Aorta (tissue), 5 donors: Measurements from ENCODE around the gene PRR29. TPM values are rescaled to one million over a fixed set of nuclear protein-coding genes. Genes with fewer than 3 reads are reported as not detected.
A peak's percentile ranks its signal among the peaks of the same experiment; 100 is the strongest.
"Not testable (repeated sequence)": the region's sequence is repeated elsewhere in the genome, so short reads cannot be mapped to it uniquely, and the experiment has no call there.

ENCODE experiments used
- ATAC-seq: fragments of 200-7000 bp; cut with Tn5 transposase; one replicate; pipeline ENCODE4 v1.9.1; 2022; ENCODE audit warnings: moderate library complexity; ENCODE audit not compliant: low FRiP score
- DNase-seq, 2 donors: peaks; one replicate each; pipeline ENCODE4 v3.0.0-alpha.2; 2020
- H3K27ac ChIP-seq, 2 donors: one replicate each; pipeline ENCODE4 v1.5.1; 2013; ENCODE audit warnings: low read length in 2 of 2, mild to moderate bottlenecking in 2 of 2, moderate library complexity in 2 of 2, control low read depth in 1 of 2, inconsistent platforms in 1 of 2, low read depth in 1 of 2
- H3K27me3 ChIP-seq, 2 donors: one replicate each; pipeline ENCODE4 v1.6.1; 2013; ENCODE audit warnings: control low read depth in 1 of 2, low read length in 1 of 2, mild to moderate bottlenecking in 1 of 2, moderate library complexity in 1 of 2; ENCODE audit not compliant: insufficient read depth in 2 of 2, control insufficient read depth in 1 of 2
- H3K36me3 ChIP-seq, 2 donors: one replicate each; pipeline ENCODE4 v1.6.1; 2013; ENCODE audit warnings: control low read depth in 1 of 2, low read length in 1 of 2, mild to moderate bottlenecking in 1 of 2; ENCODE audit not compliant: insufficient read depth in 2 of 2, control insufficient read depth in 1 of 2
- H3K4me1 ChIP-seq, 2 donors: one replicate each; pipeline ENCODE4 v1.6.1; 2013; ENCODE audit warnings: low read length in 2 of 2, control low read depth in 1 of 2, mild to moderate bottlenecking in 1 of 2, moderate library complexity in 1 of 2; ENCODE audit not compliant: insufficient read depth in 2 of 2, control insufficient read depth in 1 of 2
- H3K4me3 ChIP-seq, 2 donors: one replicate each; pipeline ENCODE4 v1.5.1; 2013; ENCODE audit warnings: low read length in 2 of 2, control low read depth in 1 of 2, mild to moderate bottlenecking in 1 of 2
- H3K9me3 ChIP-seq: one replicate; pipeline ENCODE4 v1.6.1; 2013; ENCODE audit warnings: mild to moderate bottlenecking, low read length; ENCODE audit not compliant: control insufficient read depth
- WGBS, 2 donors: extraction: QIAGEN DNeasy Blood & Tissue Kit; methylation state at CpG; one replicate each; pipeline ENCODE4 v1.1.7; 2013; 5-methylcytosine and 5-hydroxymethylcytosine counted together
- intact Hi-C, 2 donors: fragments of 100-400 bp; cut with DNase I; formaldehyde crosslinking; loops; one replicate each; pipeline versions ENCODE4 v1.14.2 to v1.15.0; 2022
- polyA plus RNA-seq, 2 donors: library from polyadenylated mRNA; stranded (reverse); fragments of 200-250 nt; gene quantifications; one replicate each; pipeline ENCODE4 v1.2.3, GENCODE V29; 2013
- total RNA-seq, 2 donors: library from RNA; stranded (reverse); fragmentation: NEBNext Ultra II Directional; extraction: Animal tissue kit (Norgen Biotek cat#: 25700); gene quantifications; one replicate each; pipeline ENCODE4 v1.2.1, GENCODE V29; 2021
- donor health status: healthy with polysubstance abuse.
- donor health status: Bipolar disorder and iron deficiency.
- donor health status: DM: no; HTN: no; CAD: no.
- donor health status: DM: no; HTN: no; CAD: no.
- donor health status: DM: yes; HTN: yes; CAD: no.

PRR29 gene
- total and polyA plus RNA-seq, 4 donors, result 0.10 to 0.84 (median 0.62) TPM; not detected in 1

GRCh38 chr17:64005734-64006167, 7.6 kb downstream of the PRR29 start:
- no peaks in the 10 kb centered on the region for H3K9me3 ChIP-seq
- H3K27me3 ChIP-seq, result no peaks in the 10 kb centered on the region
- no peak overlapping the region for H3K4me3 ChIP-seq
- no peak overlapping the region for H3K27ac ChIP-seq
- DNase-seq (peak; percentile 39 to 51), ATAC-seq (no peak)
- 70 to 73% methylated on average over 6 of the region's 6 CpGs for WGBS, 2 donors
- H3K4me1 ChIP-seq, result no peaks in the 10 kb centered on the region
- H3K36me3 ChIP-seq, result no peaks in the 10 kb centered on the region
- intact Hi-C loops, result no loop called here

- Histone ChIP-seq H3K27ac (no peak overlapping the region), H3K36me3 (no peaks in the 10 kb centered on the region), H3K9me3 (no peaks in the 10 kb centered on the region), H3K4me3 (no peak overlapping the region), H3K27me3 (no peaks in the 10 kb centered on the region), H3K4me1 (no peaks in the 10 kb centered on the region)
- DNase-seq, result peak in 1 of 2 donors; percentile 56
- peak; percentile 76 for ATAC-seq
- WGBS, 2 donors, result 81 to 85% methylated on average over 13 of the region's 13 CpGs
- intact Hi-C loops, result no loop called here
Measured at GRCh38 chr17:64006361-64007088, 8.4 kb downstream of the PRR29 start.

GRCh38 chr17:64007089-64007837, 9.1 kb downstream of the PRR29 start:
- 94% methylated on average over 5 of the region's 5 CpGs for WGBS, 2 donors
- DNase-seq, H3K27me3 ChIP-seq, intact Hi-C loops, H3K27ac ChIP-seq, H3K36me3 ChIP-seq, ATAC-seq, H3K4me1 ChIP-seq, H3K9me3 ChIP-seq, H3K4me3 ChIP-seq: not testable (repeated sequence)

- Histone ChIP-seq H3K27ac (no peak overlapping the region), H3K4me1 (no peaks in the 10 kb centered on the region), H3K36me3 (no peaks in the 10 kb centered on the region), H3K4me3 (no peak overlapping the region), H3K9me3 (no peaks in the 10 kb centered on the region), H3K27me3 (no peaks in the 10 kb centered on the region)
- ATAC-seq (no peak), DNase-seq (no peak)
- WGBS, 2 donors, result 85 to 86% methylated on average over 5 of the region's 5 CpGs
- intact Hi-C loops, result no loop called here
Measured at GRCh38 chr17:64007838-64008282, 9.7 kb downstream of the PRR29 start.

GRCh38 chr17:64008346-64008745, 10.2 kb downstream of the PRR29 start:
- no peak for DNase-seq
- Histone ChIP-seq H3K27ac (no peak overlapping the region), H3K4me3 (no peak overlapping the region), H3K27me3 (no peaks in the 10 kb centered on the region), H3K4me1 (no peaks in the 10 kb centered on the region), H3K9me3 (no peaks in the 10 kb centered on the region), H3K36me3 (no peaks in the 10 kb centered on the region)
- intact Hi-C loops, result no loop called here
- 83 to 90% methylated on average over 5 of the region's 5 CpGs for WGBS, 2 donors
- no peak for ATAC-seq

- intact Hi-C loops, result no loop called here
- H3K4me3 ChIP-seq, result no peak overlapping the region
- DNase-seq, result no peak
- H3K4me1 ChIP-seq, result no peaks in the 10 kb centered on the region
- no peak for ATAC-seq
- 84 to 85% methylated on average over 4 of the region's 4 CpGs for WGBS, 2 donors
- no peak overlapping the region for H3K27ac ChIP-seq
- no peaks in the 10 kb centered on the region for H3K36me3 ChIP-seq
- no peaks in the 10 kb centered on the region for H3K27me3 ChIP-seq
- H3K9me3 ChIP-seq, result no peaks in the 10 kb centered on the region
Measured at GRCh38 chr17:64008830-64009229, 10.7 kb downstream of the PRR29 start.

GRCh38 chr17:64009571-64010402, 11.6 kb downstream of the PRR29 start:
- Histone ChIP-seq H3K4me3 (no peak overlapping the region), H3K27ac (no peak overlapping the region), H3K27me3 (no peaks in the 10 kb centered on the region), H3K4me1 (no peaks in the 10 kb centered on the region), H3K9me3 (no peaks in the 10 kb centered on the region), H3K36me3 (no peaks in the 10 kb centered on the region)
- 56 to 58% methylated on average over 8 of the region's 8 CpGs for WGBS, 2 donors
- DNase-seq (no peak), ATAC-seq (no peak)
- intact Hi-C loops, result no loop called here

GRCh38 chr17:64015447-64015846, 17.3 kb downstream of the PRR29 start:
- no peak overlapping the region for H3K27ac ChIP-seq

More at GRCh38 chr17:64015447-64015846, 17.3 kb downstream of the PRR29 start:
- 87 to 95% methylated on average over 6 of the region's 6 CpGs for WGBS, 2 donors
- Histone ChIP-seq H3K27me3 (no peaks in the 10 kb centered on the region), H3K9me3 (no peaks in the 10 kb centered on the region), H3K4me1 (no peaks in the 10 kb centered on the region), H3K4me3 (no peak overlapping the region), H3K36me3 (no peaks in the 10 kb centered on the region)
- ATAC-seq (no peak), DNase-seq (no peak)
- intact Hi-C loops, result no loop called here
